ENCODE results near the gene HSPH1. TPM values are rescaled to one million over a fixed set of nuclear protein-coding genes. Genes with fewer than 3 reads are reported as not detected.

The HSPH1 gene
- total and polyA plus RNA-seq, 10 of the 15 experiments (the other 5 are each of a cell fraction or from before 2014, with no cell fraction given), result 40.2 to 159 (median 92.6) TPM

- no peak overlapping the region for H3K9ac ChIP-seq (ENCODE audit: control insufficient read depth, insufficient read depth, low read length)
- DNase-seq (ENCODE audit: low read depth, low spot score), result no peak
- intact Hi-C loops (cut with micrococcal nuclease; ENCODE audit: unreplicated experiment), result no loop called here
- H3K27ac ChIP-seq (ENCODE audit: control insufficient read depth, insufficient read depth), result no peak overlapping the region
- H4K20me1 ChIP-seq (ENCODE audit: control insufficient read depth, insufficient read depth), result no peaks in the 10 kb centered on the region
- RAD21 ChIA-PET (ENCODE audit: unreplicated experiment), result no interaction called here
- no peak overlapping the region for H3K4me2 ChIP-seq (ENCODE audit: control insufficient read depth, insufficient read depth)
- 46% methylated on average over 2 of the region's 2 CpGs for WGBS (ENCODE audit: insufficient coverage, insufficient replicate concordance, low lambda C conversion rate, missing lambda C conversion rate)
- POLR2A ChIA-PET, result no interaction called here
- in situ Hi-C loops (cut with MboI), result loop anchor here (25.0 kb wide), 1 partner anchor 1365 kb away; the partner anchor contains the start of gene N4BP2L2
- TF ChIP-seq PAX8 (IDR thresholded peaks at IDR 0.05), result no peak
- no peak overlapping the region for H2AFZ ChIP-seq (ENCODE audit: control insufficient read depth, low read depth, low read length)
- BruUV-seq (replicated peaks), result no TSS peak
- no peak for ATAC-seq
- SMC1A ChIA-PET (ENCODE audit: uncharacterized antibody, unreplicated experiment), result interaction anchor here (0.6 kb wide), 1 partner anchor 8 kb away, joined by 3 read pairs; no protein-coding TSS in a partner anchor
- no peaks in the 10 kb centered on the region for H3K36me3 ChIP-seq (ENCODE audit: control insufficient read depth in 2 of 2, insufficient read depth in 2 of 2, low read length in 1 of 2)
- CTCF ChIA-PET, result interaction anchor here (1.0 to 1.5 kb wide), 2 partner anchors 252 to 569 kb away, joined by 3 to 4 read pairs; no protein-coding TSS in a partner anchor
- no peaks in the 10 kb centered on the region; a peak in 1 of 4 replicates for H3K27me3 ChIP-seq (replicated peaks in 1 of 2; ENCODE audit: control insufficient read depth in 2 of 2, insufficient read depth in 2 of 2, low read length in 1 of 2)
- peaks cover 11% of the 10 kb centered on the region for H3K4me1 ChIP-seq (ENCODE audit: control insufficient read depth, insufficient read depth, low read length)
- no peaks in the 10 kb centered on the region for H3K9me3 ChIP-seq (replicated peaks; ENCODE audit: control insufficient read depth, insufficient read depth, low read length)
- no peak overlapping the region for H3K4me3 ChIP-seq
- no peaks in the 10 kb centered on the region for H3K79me2 ChIP-seq (ENCODE audit: control insufficient read depth, insufficient read depth, low read length)
- no peak for FAIRE-seq
Measured at GRCh38 chr13:31172535-31172934, 10.8 kb upstream of the HSPH1 start.

- no peak for DNase-seq (ENCODE audit: low read depth, low spot score)
- H3K9me3 ChIP-seq (replicated peaks; ENCODE audit: control insufficient read depth, insufficient read depth, low read length), result no peaks in the 10 kb centered on the region
- no peaks in the 10 kb centered on the region; a peak in 1 of 4 replicates for H3K27me3 ChIP-seq (replicated peaks in 1 of 2; ENCODE audit: control insufficient read depth in 2 of 2, insufficient read depth in 2 of 2, low read length in 1 of 2)
- CTCF ChIA-PET, result interaction anchor here (1.5 kb wide), 1 partner anchor 252 kb away, joined by 4 read pairs; no protein-coding TSS in a partner anchor
- POLR2A ChIA-PET, result no interaction called here
- no TSS peak for BruUV-seq (replicated peaks)
- H3K27ac ChIP-seq (ENCODE audit: control insufficient read depth, insufficient read depth), result no peak overlapping the region
- no peak overlapping the region for H3K9ac ChIP-seq (ENCODE audit: control insufficient read depth, insufficient read depth, low read length)
- no peaks in the 10 kb centered on the region for H4K20me1 ChIP-seq (ENCODE audit: control insufficient read depth, insufficient read depth)
- RAD21 ChIA-PET (ENCODE audit: unreplicated experiment), result no interaction called here
- H3K36me3 ChIP-seq (ENCODE audit: control insufficient read depth in 2 of 2, insufficient read depth in 2 of 2, low read length in 1 of 2), result no peaks in the 10 kb centered on the region
- no peaks in the 10 kb centered on the region for H3K79me2 ChIP-seq (ENCODE audit: control insufficient read depth, insufficient read depth, low read length)
- in situ Hi-C loops (cut with MboI), result loop anchor here (25.0 kb wide), 1 partner anchor 1365 kb away; the partner anchor contains the start of gene N4BP2L2
- peaks cover 15% of the 10 kb centered on the region for H3K4me1 ChIP-seq (ENCODE audit: control insufficient read depth, insufficient read depth, low read length)
- no peak overlapping the region for H3K4me2 ChIP-seq (ENCODE audit: control insufficient read depth, insufficient read depth)
- ATAC-seq, result no peak
- no peak for FAIRE-seq
- intact Hi-C loops (cut with micrococcal nuclease; ENCODE audit: unreplicated experiment), result no loop called here
- 72% methylated on average over 3 of the region's 3 CpGs for WGBS (ENCODE audit: insufficient coverage, insufficient replicate concordance, low lambda C conversion rate, missing lambda C conversion rate)
- TF ChIP-seq ZNF217 (IDR thresholded peaks at IDR 0.05) (no peak), TAF1 (IDR thresholded peaks at IDR 0.05; ENCODE audit: borderline replicate concordance, low read depth, low read length) (no peak), MTA2 (IDR thresholded peaks at IDR 0.05; ENCODE audit: low read depth) (no peak), CEBPZ (IDR thresholded peaks at IDR 0.05; ENCODE audit: low read depth, low read length) (no peak), RELB (IDR thresholded peaks at IDR 0.05; ENCODE audit: low read depth) (no peak), DPF2 (IDR thresholded peaks at IDR 0.05) (no peak)
- no peak overlapping the region for H2AFZ ChIP-seq (ENCODE audit: control insufficient read depth, low read depth, low read length)
- H3K4me3 ChIP-seq, result no peak overlapping the region
- SMC1A ChIA-PET (ENCODE audit: uncharacterized antibody, unreplicated experiment), result no interaction called here
Measured at GRCh38 chr13:31172001-31172400, 10.3 kb upstream of the HSPH1 start.
